Measurements from ENCODE around the gene ZNF423. TPM values are rescaled to one million over a fixed set of nuclear protein-coding genes. Genes with fewer than 3 reads are reported as not detected.

The ZNF423 gene
- total RNA-seq, 4 donors from 2014 or later: 4.1 to 20.2 (median 10.3) TPM

GRCh38 chr16:49690778-49691177 is 165.1 kb downstream of the ZNF423 start:
- no peak for TF ChIP-seq CTCF (IDR thresholded peaks at IDR 0.05; ENCODE audit: low read depth)

- TF ChIP-seq CTCF (IDR thresholded peaks at IDR 0.05; ENCODE audit: low read depth): no peak
Measured at GRCh38 chr16:49688036-49688697, 167.7 kb downstream of the ZNF423 start.

- TF ChIP-seq CTCF (IDR thresholded peaks at IDR 0.05; ENCODE audit: low read depth): no peak
Measured at GRCh38 chr16:49687476-49688002, 168.4 kb downstream of the ZNF423 start.

GRCh38 chr16:49684696-49685095 is 171.2 kb downstream of the ZNF423 start:
- no peak for TF ChIP-seq CTCF (IDR thresholded peaks at IDR 0.05; ENCODE audit: low read depth)

GRCh38 chr16:49682577-49683165 is 173.2 kb downstream of the ZNF423 start:
- no peak for TF ChIP-seq CTCF (IDR thresholded peaks at IDR 0.05; ENCODE audit: low read depth)

GRCh38 chr16:49681217-49681883 is 174.6 kb downstream of the ZNF423 start:
- no peak for TF ChIP-seq CTCF (IDR thresholded peaks at IDR 0.05; ENCODE audit: low read depth)

GRCh38 chr16:49679095-49679494 is 176.8 kb downstream of the ZNF423 start:
- TF ChIP-seq CTCF (IDR thresholded peaks at IDR 0.05; ENCODE audit: low read depth): no peak

Measured in subcutaneous adipose tissue (tissue), 4 donors.